Activated B cell treated with CpG ODN at 0.5 μM for 24 hours (primary cell): ENCODE measurements around the gene SLC44A2. TPM values are rescaled to one million over a fixed set of nuclear protein-coding genes. Genes with fewer than 3 reads are reported as not detected.
"Not testable (repeated sequence)": the region's sequence is repeated elsewhere in the genome, so short reads cannot be mapped to it uniquely, and the experiment has no call there.

Experiments
- ATAC-seq: fragments of 200-7000 bp; cut with Tn5 transposase; one replicate; pipeline ENCODE4 v1.10.0; 2021; ENCODE audit warnings: low read depth, mild to moderate bottlenecking, moderate library complexity
- CTCF ChIA-PET: fragments of 350-600 bp; sonication (Branson Sonifier 250); formaldehyde crosslinking; loops from one replicate; lab custom pipeline; 2021; ENCODE audit warnings: antibody characterized with exemption; lab: Charles Lee
- POLR2A ChIA-PET: fragments of 350-600 bp; sonication (Branson Sonifier 250); formaldehyde crosslinking; loops from one replicate; lab custom pipeline; 2021; ENCODE audit warnings: antibody characterized with exemption; lab: Charles Lee
- DNase-seq: peaks from one replicate; pipeline ENCODE4 v3.0.0; 2022
- H3K27ac Mint-ChIP-seq: one replicate; pipeline ENCODE4 v1.8.0; 2020; ENCODE audit warnings: mixed read lengths
- H3K27me3 Mint-ChIP-seq: one replicate; pipeline ENCODE4 v1.8.0; 2021; ENCODE audit warnings: mixed read lengths
- H3K36me3 Mint-ChIP-seq: one replicate; pipeline ENCODE4 v1.8.0; 2021; ENCODE audit warnings: low read depth, mixed read lengths
- H3K4me1 Mint-ChIP-seq: one replicate; pipeline ENCODE4 v1.8.0; 2021; ENCODE audit warnings: mixed read lengths
- H3K4me3 Mint-ChIP-seq: one replicate; pipeline ENCODE4 v1.8.0; 2020; ENCODE audit warnings: mild to moderate bottlenecking, mixed read lengths
- H3K9me3 Mint-ChIP-seq: one replicate; pipeline ENCODE4 v1.8.0; 2020; ENCODE audit warnings: mixed read lengths
- CTCF ChIP-seq: fragments of 200-600 bp; IDR thresholded peaks from one replicate; pipeline ENCODE4 v1.8.0; 2022; ENCODE audit warnings: antibody characterized with exemption, mild to moderate bottlenecking
- intact Hi-C: fragments of 100-400 bp; cut with micrococcal nuclease; formaldehyde crosslinking; loops from one replicate; pipeline ENCODE4 v1.15.1; 2024
- total RNA-seq: library from RNA; stranded (reverse); gene quantifications from 2 replicates; pipeline ENCODE4 v1.2.3, GENCODE V29; 2022

Gene SLC44A2
- total RNA-seq, 1 donor from 2014 or later, result 213 TPM

- ChIA-PET POLR2A (interaction anchor here (1.3 kb wide), 1 partner anchor 9 kb away, joined by 3 read pairs; no protein-coding TSS in a partner anchor), CTCF (no interaction called here)
- peak; percentile 43 for ATAC-seq
- no peaks in the 10 kb centered on the region for H3K27me3 Mint-ChIP-seq
- H3K9me3 Mint-ChIP-seq, result no peaks in the 10 kb centered on the region
- peaks cover 31% of the 10 kb centered on the region for H3K36me3 Mint-ChIP-seq
- TF ChIP-seq CTCF, result no peak
- intact Hi-C loops, result no loop called here
- DNase-seq, result no peak
- peaks cover 58% of the 10 kb centered on the region for H3K4me1 Mint-ChIP-seq
- peak overlapping the region; percentile 67 for H3K4me3 Mint-ChIP-seq
- peak overlapping the region; percentile 43 for H3K27ac Mint-ChIP-seq
Observed at GRCh38 chr19:10662384-10663251, 37.3 kb downstream of the SLC44A2 start.

- Mint-ChIP-seq H3K4me3 (peak overlapping the region; percentile 67), H3K36me3 (peaks cover 33% of the 10 kb centered on the region), H3K4me1 (peaks cover 61% of the 10 kb centered on the region)
- H3K27ac Mint-ChIP-seq, intact Hi-C loops, POLR2A ChIA-PET, DNase-seq, H3K9me3 Mint-ChIP-seq, CTCF ChIA-PET, H3K27me3 Mint-ChIP-seq: not testable (repeated sequence)
- ATAC-seq, result peak; percentile 40
Observed at GRCh38 chr19:10663252-10663563, 37.9 kb downstream of the SLC44A2 start.

GRCh38 chr19:10667867-10668266, 42.5 kb downstream of the SLC44A2 start:
- intact Hi-C loops, result no loop called here
- H3K4me3 Mint-ChIP-seq, result no peak overlapping the region
- POLR2A ChIA-PET, result interaction anchor here (0.9 kb wide), 1 partner anchor 15 kb away, joined by 3 read pairs; no protein-coding TSS in a partner anchor
- DNase-seq, result no peak
- CTCF ChIA-PET, result no interaction called here
- H3K36me3 Mint-ChIP-seq, result peaks cover 45% of the 10 kb centered on the region
- H3K27me3 Mint-ChIP-seq, result no peaks in the 10 kb centered on the region
- H3K9me3 Mint-ChIP-seq, result no peaks in the 10 kb centered on the region
- ATAC-seq, result no peak
- H3K4me1 Mint-ChIP-seq, result peaks cover 54% of the 10 kb centered on the region
- no peak overlapping the region for H3K27ac Mint-ChIP-seq
- TF ChIP-seq CTCF, result no peak

GRCh38 chr19:10669246-10669645, 43.9 kb downstream of the SLC44A2 start:
- no peaks in the 10 kb centered on the region for H3K27me3 Mint-ChIP-seq
- intact Hi-C loops, result no loop called here
- H3K4me3 Mint-ChIP-seq, result no peak overlapping the region
- ATAC-seq (no peak), DNase-seq (no peak)
- H3K27ac Mint-ChIP-seq, result no peak overlapping the region
- H3K9me3 Mint-ChIP-seq, result no peaks in the 10 kb centered on the region
- H3K36me3 Mint-ChIP-seq, result peaks cover 54% of the 10 kb centered on the region
- TF ChIP-seq CTCF, result no peak
- ChIA-PET CTCF (no interaction called here), POLR2A (interaction anchor here (0.6 kb wide), 2 partner anchors 88 to 277 kb away, joined by 3 to 5 read pairs; no protein-coding TSS in a partner anchor)
- H3K4me1 Mint-ChIP-seq, result peaks cover 47% of the 10 kb centered on the region

- DNase-seq, result no peak
- Mint-ChIP-seq H3K36me3 (peaks cover 62% of the 10 kb centered on the region), H3K4me1 (peaks cover 45% of the 10 kb centered on the region), H3K9me3 (no peaks in the 10 kb centered on the region), H3K27me3 (no peaks in the 10 kb centered on the region), H3K4me3 (no peak overlapping the region), H3K27ac (no peak overlapping the region)
- CTCF ChIA-PET, result no interaction called here
- intact Hi-C loops, result no loop called here
- POLR2A ChIA-PET, result no interaction called here
- TF ChIP-seq CTCF, result no peak
- ATAC-seq, result no peak
Observed at GRCh38 chr19:10670182-10670581, 44.8 kb downstream of the SLC44A2 start.
